ENCODE measurements around the gene TTF1. TPM values are rescaled to one million over a fixed set of nuclear protein-coding genes. Genes with fewer than 3 reads are reported as not detected.

Gene TTF1
- total and polyA plus RNA-seq, 2 of the 13 experiments (the other 11 are each of a cell fraction or from before 2014, with no cell fraction given), result 3.4 to 9.8 TPM

DNA sequence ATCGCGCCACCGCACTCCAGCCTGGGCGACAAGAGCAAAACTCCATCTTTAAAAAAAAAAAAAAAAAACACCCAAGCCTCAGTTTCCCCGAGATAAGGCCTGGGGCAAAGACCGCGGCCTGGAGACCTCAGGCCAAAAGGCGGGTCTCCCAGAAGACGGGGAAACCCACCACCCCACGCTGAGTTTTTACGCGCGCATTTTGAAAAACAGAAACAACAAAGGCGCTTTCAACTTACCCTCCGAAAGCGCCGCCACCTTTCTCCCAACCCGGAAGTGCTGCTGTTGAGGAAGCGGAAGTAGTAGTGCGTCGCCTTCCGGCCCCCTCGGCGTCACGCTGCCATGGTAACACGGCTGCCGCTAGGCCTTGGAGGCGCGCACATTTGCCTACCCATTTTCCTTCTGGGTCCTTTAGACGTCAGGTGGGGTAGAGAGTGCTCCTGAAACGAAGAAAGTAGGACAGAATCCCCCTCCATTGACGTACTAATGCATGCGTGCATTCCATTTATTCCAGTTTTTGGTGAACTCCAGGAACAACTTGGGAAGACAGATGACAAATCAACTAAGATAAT is at the start of gene TTF1 (continued):
- no peak for TF ChIP-seq LRRFIP1 (CRISPR knock-in tag; conservative IDR thresholded peaks at IDR 0.05)
- no peak for TF ChIP-seq CHD2 (IDR thresholded peaks at IDR 0.05; ENCODE audit: low read depth, low read length)
- TF ChIP-seq, protein P1, sequence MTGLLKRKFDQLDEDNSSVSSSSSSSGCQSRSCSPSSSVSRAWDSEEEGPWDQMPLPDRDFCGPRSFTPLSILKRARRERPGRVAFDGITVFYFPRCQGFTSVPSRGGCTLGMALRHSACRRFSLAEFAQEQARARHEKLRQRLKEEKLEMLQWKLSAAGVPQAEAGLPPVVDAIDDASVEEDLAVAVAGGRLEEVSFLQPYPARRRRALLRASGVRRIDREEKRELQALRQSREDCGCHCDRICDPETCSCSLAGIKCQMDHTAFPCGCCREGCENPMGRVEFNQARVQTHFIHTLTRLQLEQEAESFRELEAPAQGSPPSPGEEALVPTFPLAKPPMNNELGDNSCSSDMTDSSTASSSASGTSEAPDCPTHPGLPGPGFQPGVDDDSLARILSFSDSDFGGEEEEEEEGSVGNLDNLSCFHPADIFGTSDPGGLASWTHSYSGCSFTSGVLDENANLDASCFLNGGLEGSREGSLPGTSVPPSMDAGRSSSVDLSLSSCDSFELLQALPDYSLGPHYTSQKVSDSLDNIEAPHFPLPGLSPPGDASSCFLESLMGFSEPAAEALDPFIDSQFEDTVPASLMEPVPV (CRISPR knock-in tag; IDR thresholded peaks at IDR 0.05), result no peak
- TF ChIP-seq TRAFD1 (CRISPR knock-in tag; IDR thresholded peaks at IDR 0.05; ENCODE audit: borderline replicate concordance), result no peak
- TF ChIP-seq KAT8 (CRISPR knock-in tag; IDR thresholded peaks at IDR 0.05), result peak; percentile 95
- no peak for TF ChIP-seq RBM39 (IDR thresholded peaks at IDR 0.05; ENCODE audit: low read depth, low read length, poor library complexity, severe bottlenecking)
- no peak for TF ChIP-seq SAFB2 (CRISPR knock-in tag; IDR thresholded peaks at IDR 0.05; ENCODE audit: borderline replicate concordance, low read depth)
- TF ChIP-seq JUNB (CRISPR knock-in tag; IDR thresholded peaks at IDR 0.05; ENCODE audit: borderline replicate concordance), result no peak
- peak; percentile 61 for TF ChIP-seq MAX (IDR thresholded peaks at IDR 0.05)
- TF ChIP-seq ZNF317 (CRISPR knock-in tag; IDR thresholded peaks at IDR 0.05), result no peak
- TF ChIP-seq TEF (CRISPR knock-in tag; IDR thresholded peaks at IDR 0.05), result no peak
- TF ChIP-seq NR3C1 (CRISPR knock-in tag; IDR thresholded peaks at IDR 0.05), result no peak
- no peak; the same call in 1 of the 2 replicates for TF ChIP-seq ZSCAN21 (CRISPR knock-in tag; IDR thresholded peaks at IDR 0.05; ENCODE audit: borderline replicate concordance)
- TF ChIP-seq PHF21A (CRISPR knock-in tag; IDR thresholded peaks at IDR 0.05), result no peak
- TF ChIP-seq ATF5 (CRISPR knock-in tag; IDR thresholded peaks at IDR 0.05; ENCODE audit: low read depth), result no peak
- TF ChIP-seq FOSL2 (CRISPR knock-in tag; IDR thresholded peaks at IDR 0.05), result 0 out of 2 replicates have a peak, but pooled peaks have one; percentile 15
- no peak for TF ChIP-seq NCOA5 (CRISPR knock-in tag; IDR thresholded peaks at IDR 0.05)
- no peak for TF ChIP-seq ZNF773 (CRISPR knock-in tag; IDR thresholded peaks at IDR 0.05; ENCODE audit: borderline replicate concordance)
- no peak for TF ChIP-seq MED1 (CRISPR knock-in tag; IDR thresholded peaks at IDR 0.05)
- no peak for TF ChIP-seq DNMT3B (CRISPR knock-in tag; conservative IDR thresholded peaks at IDR 0.05)
- no peak for TF ChIP-seq POGZ (CRISPR knock-in tag; IDR thresholded peaks at IDR 0.05)

Measured in HepG2 (cell line).